ENCODE results near the gene PLAGL2.
"Not testable (repeated sequence)": the region's sequence is repeated elsewhere in the genome, so short reads cannot be mapped to it uniquely, and the experiment has no call there.

PLAGL2 gene

DNA sequence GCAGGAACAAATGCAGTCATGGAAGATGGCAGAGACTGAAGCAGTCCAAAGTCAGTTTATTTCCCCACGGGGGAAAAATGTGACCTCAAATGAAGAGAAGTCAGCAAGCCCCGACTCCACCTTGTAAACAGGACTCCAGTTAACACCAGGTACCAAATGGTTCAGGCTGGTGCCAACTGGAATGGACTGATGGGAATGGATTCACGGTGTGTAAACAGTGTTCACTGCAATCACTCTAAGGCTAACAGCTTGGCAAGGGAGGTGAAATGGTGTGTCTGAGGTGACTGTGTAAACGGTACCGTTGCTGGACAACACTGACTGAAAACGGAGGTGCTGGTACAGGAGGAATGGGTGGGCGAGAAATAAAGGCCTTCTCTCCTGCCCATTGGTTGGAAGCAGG, 12.0 kb downstream of the PLAGL2 start:
- H3K4me3 ChIP-seq (ENCODE audit: low read depth, low read length) = no peak overlapping the region
- TF ChIP-seq, protein P1, sequence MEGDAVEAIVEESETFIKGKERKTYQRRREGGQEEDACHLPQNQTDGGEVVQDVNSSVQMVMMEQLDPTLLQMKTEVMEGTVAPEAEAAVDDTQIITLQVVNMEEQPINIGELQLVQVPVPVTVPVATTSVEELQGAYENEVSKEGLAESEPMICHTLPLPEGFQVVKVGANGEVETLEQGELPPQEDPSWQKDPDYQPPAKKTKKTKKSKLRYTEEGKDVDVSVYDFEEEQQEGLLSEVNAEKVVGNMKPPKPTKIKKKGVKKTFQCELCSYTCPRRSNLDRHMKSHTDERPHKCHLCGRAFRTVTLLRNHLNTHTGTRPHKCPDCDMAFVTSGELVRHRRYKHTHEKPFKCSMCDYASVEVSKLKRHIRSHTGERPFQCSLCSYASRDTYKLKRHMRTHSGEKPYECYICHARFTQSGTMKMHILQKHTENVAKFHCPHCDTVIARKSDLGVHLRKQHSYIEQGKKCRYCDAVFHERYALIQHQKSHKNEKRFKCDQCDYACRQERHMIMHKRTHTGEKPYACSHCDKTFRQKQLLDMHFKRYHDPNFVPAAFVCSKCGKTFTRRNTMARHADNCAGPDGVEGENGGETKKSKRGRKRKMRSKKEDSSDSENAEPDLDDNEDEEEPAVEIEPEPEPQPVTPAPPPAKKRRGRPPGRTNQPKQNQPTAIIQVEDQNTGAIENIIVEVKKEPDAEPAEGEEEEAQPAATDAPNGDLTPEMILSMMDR (IDR thresholded peaks at IDR 0.05; ENCODE audit: control insufficient read depth, extremely low read depth, insufficient read depth) = no peak
- peak; percentile 65 for DNase-seq (ENCODE audit: low read depth)

DNA sequence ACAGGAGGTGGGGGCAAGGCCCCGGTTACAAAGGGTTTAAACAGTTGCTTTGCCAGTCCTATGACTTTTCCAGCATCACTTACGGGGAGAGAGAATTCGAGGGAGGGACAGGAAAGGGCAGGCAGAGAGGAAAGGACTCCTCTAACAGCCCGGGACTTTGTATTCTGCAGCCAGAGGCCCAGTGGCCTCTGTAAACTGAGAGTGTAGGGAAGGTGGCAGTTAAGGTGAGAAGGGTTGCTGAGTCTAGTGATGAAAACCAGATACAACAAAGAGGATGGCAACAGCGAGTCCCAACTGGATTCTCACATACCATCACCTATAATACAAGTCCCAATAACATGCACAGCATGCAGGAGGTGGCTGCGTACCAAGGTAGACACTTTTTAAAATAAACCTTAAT, 13.5 kb downstream of the PLAGL2 start:
- H3K4me3 ChIP-seq (ENCODE audit: low read depth, low read length) = no peak overlapping the region
- TF ChIP-seq, protein P1 (IDR thresholded peaks at IDR 0.05; ENCODE audit: control insufficient read depth, extremely low read depth, insufficient read depth) = no peak
- DNase-seq (ENCODE audit: low read depth) = no peak

DNA sequence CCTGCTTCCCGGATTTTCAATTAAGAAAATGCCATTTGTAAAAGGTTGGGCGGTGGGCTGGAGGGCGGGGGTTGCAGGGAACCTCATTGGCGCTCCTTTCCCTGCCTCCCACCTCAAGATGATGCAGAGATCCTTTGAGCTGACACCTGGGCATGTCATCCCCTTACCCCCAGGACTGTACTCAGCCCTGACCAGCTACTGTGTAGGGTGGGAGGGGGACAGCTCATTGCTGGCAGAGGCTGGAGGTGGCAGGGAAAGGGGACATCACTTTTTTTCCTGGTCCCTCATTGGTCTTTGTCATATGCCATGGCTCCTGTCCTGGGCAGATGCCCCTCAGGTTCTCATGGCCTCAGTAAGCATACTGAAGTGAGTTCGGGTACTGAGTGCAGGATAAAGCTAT, 14.2 kb downstream of the PLAGL2 start:
- H3K4me3 ChIP-seq (ENCODE audit: low read depth, low read length); DNase-seq (ENCODE audit: low read depth): not testable (repeated sequence)

DNA sequence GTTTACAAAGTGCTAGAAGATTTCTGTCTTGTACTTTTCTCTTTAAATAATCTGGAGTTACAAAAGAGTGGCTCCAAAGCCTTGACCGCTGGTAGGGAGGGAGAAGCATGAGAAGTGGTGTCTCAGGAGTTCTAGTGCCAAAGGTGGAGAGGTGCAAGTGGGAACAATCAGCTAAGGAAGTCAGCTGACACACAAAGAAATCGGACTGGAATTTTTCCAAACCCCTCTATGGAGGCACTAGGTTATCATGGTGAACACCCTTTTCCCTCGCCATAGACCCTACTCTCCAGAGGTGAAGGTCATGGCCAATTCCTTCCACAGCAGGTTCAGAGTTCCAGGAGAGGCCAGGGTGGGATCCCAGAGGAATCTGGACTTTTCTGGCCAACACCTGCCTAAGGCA, 14.8 kb downstream of the PLAGL2 start:
- no peak overlapping the region for H3K4me3 ChIP-seq (ENCODE audit: low read depth, low read length)
- DNase-seq (ENCODE audit: low read depth) = no peak
- TF ChIP-seq, protein P1 (IDR thresholded peaks at IDR 0.05; ENCODE audit: control insufficient read depth, extremely low read depth, insufficient read depth) = no peak

DNA sequence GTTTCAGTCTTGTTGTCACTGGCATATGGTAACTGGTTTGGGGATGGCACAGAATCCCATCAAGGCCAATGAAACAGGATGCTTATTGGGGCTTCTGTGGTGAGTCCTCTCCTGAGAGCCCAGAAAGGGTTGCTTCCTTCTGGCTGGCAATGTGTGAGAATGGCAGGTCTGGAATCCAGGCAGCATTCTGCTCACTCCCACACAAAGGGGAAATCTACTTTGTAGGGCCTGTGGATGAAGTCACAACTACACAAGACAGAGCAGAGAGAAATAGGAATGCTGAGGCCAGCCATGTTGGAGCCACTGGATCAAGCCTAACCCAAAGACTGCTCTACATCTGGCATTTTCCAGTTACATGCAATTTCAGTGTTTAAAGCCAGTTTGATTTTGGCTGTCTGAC, 15.7 kb downstream of the PLAGL2 start:
- H3K4me3 ChIP-seq (ENCODE audit: low read depth, low read length) = no peak overlapping the region
- no peak for DNase-seq (ENCODE audit: low read depth)
- TF ChIP-seq, protein P1 (IDR thresholded peaks at IDR 0.05; ENCODE audit: control insufficient read depth, extremely low read depth, insufficient read depth) = no peak

DNA sequence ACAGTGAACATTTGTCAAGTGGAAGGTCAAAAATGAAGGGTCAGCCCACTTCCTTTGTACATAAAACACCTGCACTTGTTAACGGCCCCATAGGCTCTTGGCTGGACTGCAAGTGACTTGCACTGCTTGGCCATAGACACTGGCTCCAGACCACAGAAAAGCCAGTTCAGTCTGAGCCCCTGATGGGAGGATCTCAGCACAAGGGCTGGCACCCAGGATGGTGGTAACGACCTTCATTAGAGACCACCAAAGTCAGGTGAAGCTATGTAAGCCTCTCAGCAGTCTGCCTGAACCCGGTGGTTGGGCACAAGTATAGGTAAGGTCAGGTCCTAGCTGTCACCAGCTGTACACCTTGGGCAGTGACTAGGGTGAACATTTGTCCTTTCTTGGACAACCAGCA, 16.1 kb downstream of the PLAGL2 start:
- DNase-seq (ENCODE audit: low read depth) = no peak
- TF ChIP-seq, protein P1 (IDR thresholded peaks at IDR 0.05; ENCODE audit: control insufficient read depth, extremely low read depth, insufficient read depth) = no peak
- no peak overlapping the region for H3K4me3 ChIP-seq (ENCODE audit: low read depth, low read length)

DNA sequence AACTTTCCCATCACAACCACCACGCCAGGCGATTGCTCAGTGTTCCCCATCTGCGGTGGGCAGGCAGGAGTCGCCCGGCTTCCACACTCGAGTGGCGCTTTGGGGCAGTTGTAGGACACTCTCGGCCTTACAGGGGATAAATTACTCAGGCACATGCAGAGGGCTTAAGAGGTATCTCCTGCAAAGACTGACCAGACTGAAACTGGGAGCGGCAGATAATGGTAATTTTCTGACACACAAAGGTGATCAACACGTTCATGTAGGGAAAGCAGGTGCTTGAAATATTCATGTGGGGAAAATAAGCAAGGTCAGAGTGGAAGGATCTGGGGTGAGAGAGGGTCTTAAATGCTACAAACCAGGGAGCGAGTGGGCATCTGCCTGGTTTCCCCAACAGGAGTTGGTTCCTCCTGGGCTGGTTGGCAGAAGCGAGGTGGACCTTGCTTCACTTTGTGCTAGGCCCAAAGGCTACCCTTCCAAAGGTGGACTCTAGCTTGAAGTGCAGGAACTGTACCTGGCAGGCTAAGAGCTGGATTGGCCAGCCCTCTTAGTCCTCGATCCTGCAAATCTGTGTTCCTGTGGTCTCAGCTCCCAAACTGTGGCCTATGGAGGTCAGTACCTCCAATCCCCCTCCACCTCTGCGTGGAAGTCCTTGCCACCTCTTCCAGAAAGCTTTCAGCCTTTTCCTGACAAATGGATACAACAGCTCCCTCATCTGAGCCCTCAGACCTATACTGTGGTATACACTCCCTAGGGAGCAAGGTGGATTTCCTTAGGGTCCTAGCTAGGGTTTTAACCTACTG, 16.7 kb downstream of the PLAGL2 start:
- TF ChIP-seq, protein P1 (IDR thresholded peaks at IDR 0.05; ENCODE audit: control insufficient read depth, extremely low read depth, insufficient read depth) = no peak
- H3K4me3 ChIP-seq (ENCODE audit: low read depth, low read length) = no peak overlapping the region
- DNase-seq (ENCODE audit: low read depth) = no peak

Data from LNCaP clone FGC (cell line).